Measurements from ENCODE around the gene AP3B1.

DNA sequence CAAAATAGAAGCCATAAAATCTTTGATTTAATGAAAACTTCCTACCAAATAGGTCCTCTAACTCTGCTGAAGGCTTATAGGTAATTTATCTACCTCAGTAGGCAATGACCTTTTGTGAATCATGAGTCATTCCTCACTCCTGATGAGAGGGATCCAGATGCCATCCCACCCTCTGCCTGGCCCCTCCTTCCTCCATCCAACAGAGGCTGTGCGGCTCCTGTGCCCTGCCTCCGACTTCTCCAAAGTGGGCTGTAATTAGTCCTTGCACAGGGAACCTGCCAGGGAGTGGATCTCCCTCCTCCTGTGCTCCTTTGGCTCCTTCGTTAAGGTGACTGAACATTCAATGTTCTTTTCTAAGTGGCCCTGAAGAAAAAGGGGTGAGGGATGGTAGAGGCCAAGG lies 304.5 kb downstream of the AP3B1 start:
- TF ChIP-seq CTCF (conservative IDR thresholded peaks at IDR 0.05; ENCODE audit: low read depth in 2 of 2) = no peak
- no peak for TF ChIP-seq REST (IDR thresholded peaks at IDR 0.05; ENCODE audit: unreplicated experiment)
- TF ChIP-seq, protein P1, sequence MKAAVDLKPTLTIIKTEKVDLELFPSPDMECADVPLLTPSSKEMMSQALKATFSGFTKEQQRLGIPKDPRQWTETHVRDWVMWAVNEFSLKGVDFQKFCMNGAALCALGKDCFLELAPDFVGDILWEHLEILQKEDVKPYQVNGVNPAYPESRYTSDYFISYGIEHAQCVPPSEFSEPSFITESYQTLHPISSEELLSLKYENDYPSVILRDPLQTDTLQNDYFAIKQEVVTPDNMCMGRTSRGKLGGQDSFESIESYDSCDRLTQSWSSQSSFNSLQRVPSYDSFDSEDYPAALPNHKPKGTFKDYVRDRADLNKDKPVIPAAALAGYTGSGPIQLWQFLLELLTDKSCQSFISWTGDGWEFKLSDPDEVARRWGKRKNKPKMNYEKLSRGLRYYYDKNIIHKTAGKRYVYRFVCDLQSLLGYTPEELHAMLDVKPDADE (IDR thresholded peaks at IDR 0.05) = no peak
- TF ChIP-seq EZH2 (IDR thresholded peaks at IDR 0.05; ENCODE audit: low read depth, unreplicated experiment) = no peak
- no peak for TF ChIP-seq POLR2AphosphoS5 (IDR thresholded peaks at IDR 0.05; ENCODE audit: low read depth)
- TF ChIP-seq ZNF331 (CRISPR knock-in tag; IDR thresholded peaks at IDR 0.05; ENCODE audit: low read depth) = no peak
- no peak for TF ChIP-seq EZH2phosphoT487 (IDR thresholded peaks at IDR 0.05; ENCODE audit: unreplicated experiment)
- no peak for TF ChIP-seq ZNF114 (CRISPR knock-in tag; IDR thresholded peaks at IDR 0.05)
- TF ChIP-seq CREB1 (CRISPR knock-in tag; IDR thresholded peaks at IDR 0.05; ENCODE audit: low read depth) = no peak
- no peak for TF ChIP-seq ZNF462 (CRISPR knock-in tag; IDR thresholded peaks at IDR 0.05)

Measured in GM23338 (cell line).